Activated naive CD4-positive, alpha-beta T cell treated with anti-CD3 and anti-CD28 coated beads, Interleukin-2, amount 50 U/mL, for 16 hours (primary cell): ENCODE data around the gene PTK6.
"Not testable (repeated sequence)": the region's sequence is repeated elsewhere in the genome, so short reads cannot be mapped to it uniquely, and the experiment has no call there.

Experiments
- DNase-seq: peaks from one replicate; pipeline ENCODE4 v3.0.0-alpha.2; 2020

PTK6 gene

GRCh38 chr20:63568986-63569949 lies 32.1 kb upstream of the PTK6 start:
- no peak for DNase-seq

DNA sequence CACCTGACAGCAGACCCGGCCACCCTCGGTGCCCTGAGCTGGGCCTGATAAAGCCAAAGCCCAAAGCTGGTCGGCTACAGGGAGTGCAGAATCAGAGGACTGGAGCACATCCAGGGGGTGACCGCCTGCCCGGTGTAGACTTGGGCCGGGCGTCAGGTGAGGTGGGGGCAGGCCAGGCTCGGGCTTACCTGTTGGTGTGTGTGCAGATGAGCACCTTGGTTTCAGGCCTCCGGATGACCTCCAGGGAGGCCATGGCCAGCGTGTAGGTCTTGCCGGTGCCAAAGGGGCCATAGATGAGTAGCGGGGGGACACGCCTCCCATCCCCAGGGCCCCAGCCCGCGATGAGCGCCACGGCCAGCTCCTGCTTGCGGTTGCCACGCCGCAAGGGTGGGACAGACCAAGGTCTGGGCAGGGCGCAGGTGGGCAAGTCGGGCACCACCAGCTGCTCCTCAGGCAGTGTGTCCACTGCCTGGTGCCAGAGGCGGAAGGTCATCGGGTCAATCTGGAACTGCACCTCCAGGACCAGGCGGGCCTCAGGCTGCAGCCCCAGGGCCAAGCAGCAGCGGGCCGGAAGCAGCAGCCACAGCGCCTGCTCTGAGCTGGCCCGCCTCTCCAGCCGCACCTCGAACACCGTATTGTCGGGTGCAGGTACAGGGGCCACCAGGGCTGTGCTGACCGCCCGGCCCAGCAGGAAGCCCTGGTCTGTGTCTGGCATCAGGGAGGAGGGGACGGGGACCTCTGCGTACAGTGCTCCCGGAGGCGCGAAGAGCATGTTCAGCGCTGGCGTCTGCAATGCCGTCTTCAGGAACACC lies 31.2 kb upstream of the PTK6 start:
- DNase-seq: no peak

DNA sequence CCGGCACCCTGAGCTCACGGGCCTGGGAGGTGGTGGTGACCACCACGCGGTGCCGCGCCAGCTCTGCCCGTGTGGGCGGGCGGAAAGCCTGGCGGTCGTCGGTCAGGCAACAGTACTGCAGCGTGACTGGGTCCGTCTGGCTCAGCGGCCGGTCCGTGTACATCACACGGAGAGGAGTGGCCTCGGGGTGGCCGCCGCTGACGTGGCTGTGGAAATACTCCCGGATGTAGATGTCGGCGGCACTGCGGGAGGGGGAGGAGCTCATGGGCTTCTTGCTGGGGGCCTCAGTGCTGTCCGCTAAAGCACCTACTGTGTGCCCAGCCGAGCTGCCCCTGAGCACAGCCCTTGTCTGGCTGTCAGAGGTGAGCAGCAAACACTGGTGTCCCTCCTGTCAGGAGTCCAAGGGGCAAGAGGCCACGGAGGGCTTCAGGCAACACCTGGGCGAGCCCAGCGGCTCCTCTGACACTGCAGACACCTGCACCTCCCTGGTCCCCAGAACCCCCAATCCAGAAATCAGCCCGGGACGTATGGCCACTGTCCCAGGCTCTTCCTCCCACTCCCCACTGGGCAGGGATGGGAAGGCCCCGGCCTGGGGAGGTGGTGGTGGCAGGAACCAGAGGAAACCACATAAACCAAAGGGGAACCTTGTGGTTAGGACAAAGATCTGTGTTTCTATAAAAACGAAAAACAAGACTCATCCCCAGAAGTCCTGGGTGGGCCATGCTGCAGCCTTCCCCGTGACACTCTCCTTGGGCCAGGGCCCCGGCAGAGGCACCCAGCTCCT lies 30.4 kb upstream of the PTK6 start:
- peak; percentile 33 for DNase-seq

DNA sequence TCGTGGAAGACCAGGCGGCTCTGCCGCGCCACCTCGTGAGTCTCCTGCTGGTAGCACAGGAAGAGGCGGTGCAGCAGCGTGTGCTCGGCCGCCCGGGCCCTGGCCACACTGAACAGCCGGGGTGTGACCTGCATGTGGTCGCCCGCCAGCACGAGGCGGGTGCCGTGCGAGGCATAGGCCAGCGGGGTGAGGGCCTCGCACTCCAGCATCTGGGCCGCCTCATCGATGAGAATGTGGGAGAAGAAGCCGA lies 29.9 kb upstream of the PTK6 start:
- DNase-seq: no peak

DNA sequence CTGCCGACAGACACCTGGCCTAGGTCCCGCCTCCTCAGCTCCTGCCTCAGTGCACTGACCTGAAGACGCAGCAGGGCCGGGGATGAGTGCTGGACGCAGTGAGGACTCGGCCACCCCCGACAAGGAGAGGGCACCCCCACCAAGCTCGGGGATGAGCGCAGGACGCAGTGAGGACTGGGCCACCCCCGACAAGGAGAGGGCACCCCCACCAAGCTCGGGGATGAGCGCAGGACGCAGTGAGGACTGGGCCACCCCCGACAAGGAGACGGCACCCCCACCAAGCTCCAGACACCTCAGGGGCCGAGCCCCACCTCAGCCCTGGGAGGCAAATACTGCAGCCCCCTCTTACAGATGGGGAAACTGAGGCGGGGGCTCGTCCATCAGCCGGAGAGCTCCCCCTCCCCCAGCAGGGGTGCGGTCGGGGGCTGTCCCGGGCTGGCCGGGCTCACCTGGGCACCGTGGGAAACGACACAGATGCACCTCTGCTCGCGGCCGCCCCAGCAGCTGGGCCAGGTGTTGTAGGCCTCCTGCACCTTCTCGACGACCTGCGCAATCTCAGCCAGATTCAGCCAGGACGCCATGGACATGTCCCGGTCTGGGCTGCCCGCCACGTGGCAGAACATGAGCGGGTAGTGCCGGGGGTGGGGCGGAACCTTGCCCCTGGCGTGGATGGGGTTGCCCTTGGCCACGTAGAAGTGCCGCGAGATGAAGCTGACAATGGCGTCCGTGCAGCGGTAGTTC lies 29.4 kb upstream of the PTK6 start:
- no peak for DNase-seq

DNA sequence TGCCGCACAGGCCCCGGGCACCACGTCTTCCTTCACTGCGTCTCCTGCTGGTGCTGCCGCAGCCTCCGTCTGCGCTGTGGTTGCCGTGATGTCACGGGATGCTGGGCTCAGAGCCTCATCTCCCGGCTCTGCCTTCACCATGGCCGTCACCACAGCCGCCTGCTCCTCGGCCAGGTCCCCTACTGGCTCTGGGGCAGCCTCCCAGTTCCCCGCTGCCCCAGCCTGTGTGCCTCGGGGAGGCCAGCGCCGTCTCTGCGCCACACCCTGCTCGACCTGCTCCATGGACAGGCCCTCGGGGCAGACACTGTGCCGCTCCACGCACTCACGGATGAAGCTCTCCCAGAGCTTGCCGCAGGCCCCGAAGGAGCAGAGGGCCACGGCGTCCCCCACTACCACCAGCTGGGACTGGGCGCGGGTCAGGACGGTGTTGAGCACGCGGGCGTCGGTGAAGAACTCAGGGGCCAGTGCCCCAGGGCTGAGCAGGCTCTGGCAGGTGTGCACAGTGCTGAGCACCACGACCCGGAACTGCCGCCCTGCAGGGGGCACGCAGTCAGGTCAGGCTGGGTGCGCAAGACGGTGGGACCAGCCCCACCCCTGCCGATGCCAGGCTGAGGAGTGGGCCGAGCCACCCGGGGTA lies 28.6 kb upstream of the PTK6 start:
- no peak for DNase-seq

GRCh38 chr20:63565021-63565698 lies 28.0 kb upstream of the PTK6 start:
- no peak for DNase-seq

GRCh38 chr20:63564036-63564810 lies 27.0 kb upstream of the PTK6 start:
- no peak for DNase-seq

DNA sequence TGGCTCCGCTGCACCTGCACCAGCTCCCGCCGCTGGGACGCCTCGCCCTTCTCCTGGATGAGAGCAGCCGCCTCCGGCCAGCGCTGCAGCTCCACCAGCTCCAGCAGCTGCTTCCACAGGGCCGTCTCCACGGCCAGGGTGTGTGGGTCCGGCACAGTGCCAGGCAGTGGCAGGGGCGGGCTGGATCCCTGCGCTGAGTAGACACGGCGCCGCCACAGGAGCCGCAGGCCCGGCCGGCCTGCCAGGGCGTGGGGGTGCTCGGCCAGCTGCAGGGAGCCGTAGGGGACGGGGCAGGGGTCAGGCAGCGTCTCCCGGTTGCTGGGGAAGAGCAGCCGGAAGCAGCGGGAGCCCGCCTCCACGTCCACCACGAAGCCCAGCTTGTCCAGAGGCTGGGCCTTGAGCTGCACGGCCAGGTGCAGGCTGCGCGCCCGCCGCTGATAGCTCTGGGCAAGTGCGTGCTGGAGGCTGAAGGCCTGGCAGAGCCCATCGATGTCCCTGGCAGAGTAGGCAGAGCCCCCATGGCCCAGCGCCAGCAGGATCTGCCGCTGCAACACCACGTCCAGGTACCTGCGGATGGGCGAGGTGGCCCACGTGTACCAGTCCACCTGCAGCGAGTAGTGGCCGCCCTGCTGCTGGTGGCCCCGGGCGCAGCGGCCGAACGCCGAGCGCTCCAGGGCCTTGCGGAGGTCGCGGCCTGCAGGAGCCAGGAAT lies 26.2 kb upstream of the PTK6 start:
- no peak for DNase-seq

DNA sequence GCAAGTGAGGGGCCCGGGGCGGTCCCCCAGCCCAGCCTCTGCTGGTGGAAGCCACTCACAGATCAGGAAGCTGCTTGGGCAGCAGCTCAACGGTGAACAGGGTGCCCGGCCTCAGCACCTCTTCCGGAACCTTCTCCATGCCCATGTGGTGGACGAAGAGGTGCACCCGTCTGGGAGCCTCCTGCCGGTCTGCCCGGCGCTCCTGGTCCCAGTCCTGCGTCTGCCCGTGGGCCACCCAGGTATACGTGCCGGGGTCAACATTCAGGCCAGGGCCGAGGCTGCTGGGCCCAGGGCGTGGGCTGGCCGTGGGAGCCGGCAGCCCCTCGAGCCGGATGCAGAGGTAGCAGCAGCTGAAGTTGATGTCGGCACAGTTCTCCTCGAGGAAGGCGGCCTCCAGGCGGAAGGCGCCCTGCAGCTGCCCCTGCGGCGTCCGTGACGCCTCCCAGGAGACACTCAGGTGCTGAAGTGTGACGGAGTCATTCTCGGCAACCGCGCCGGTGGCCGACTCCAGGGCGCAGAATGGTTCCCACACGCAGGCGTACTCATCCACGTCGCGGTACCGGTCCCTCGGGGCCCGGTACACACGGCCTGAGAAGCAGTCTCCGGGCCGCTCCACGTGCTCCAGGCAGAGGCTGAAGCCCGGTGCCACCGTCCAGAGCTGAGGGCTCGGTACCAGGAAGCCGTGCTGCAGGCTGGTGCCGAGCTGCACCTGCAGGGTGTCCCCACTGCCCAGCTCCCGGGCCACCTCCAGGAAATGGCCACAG lies 25.5 kb upstream of the PTK6 start:
- DNase-seq: no peak

- no peak for DNase-seq
Measured at GRCh38 chr20:63561624-63562396, 24.6 kb upstream of the PTK6 start.

DNA sequence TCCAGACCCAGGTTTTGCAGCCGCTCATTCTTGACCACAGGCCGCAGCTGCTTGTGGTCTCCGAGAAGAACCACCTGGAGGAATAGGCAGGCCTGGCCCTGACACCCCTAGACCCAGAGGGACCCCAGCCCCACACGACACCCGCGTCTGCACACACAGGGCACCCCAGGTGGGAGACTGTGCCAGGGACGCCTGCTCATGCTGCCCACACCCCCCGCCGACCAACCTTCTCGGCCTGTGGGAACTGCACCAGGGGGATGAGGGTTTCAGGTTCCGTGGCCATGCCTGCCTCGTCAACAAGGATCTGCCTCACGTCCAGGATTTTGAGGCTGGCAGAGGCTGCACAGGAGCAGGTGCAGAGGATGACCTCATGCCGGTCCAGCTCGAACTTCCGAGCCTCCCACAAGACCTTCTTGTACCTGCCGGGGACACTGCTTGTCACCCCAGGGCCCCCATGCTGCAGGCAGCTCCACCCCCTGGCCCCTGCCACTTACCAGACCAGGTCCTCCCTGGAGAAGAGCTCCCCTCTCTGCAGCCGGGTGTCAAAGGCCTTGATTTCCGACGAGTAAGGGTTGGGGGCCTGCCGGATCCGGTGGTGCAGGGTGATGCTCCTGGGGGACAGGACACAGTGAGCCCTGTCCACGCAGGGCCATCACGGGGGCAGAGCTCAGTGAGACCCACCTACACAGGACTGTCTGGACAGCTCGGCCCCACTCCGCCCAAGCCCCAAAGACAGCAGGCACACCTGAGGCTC lies 23.9 kb upstream of the PTK6 start:
- no peak for DNase-seq

GRCh38 chr20:63560333-63560805 lies 23.2 kb upstream of the PTK6 start:
- no peak for DNase-seq

DNA sequence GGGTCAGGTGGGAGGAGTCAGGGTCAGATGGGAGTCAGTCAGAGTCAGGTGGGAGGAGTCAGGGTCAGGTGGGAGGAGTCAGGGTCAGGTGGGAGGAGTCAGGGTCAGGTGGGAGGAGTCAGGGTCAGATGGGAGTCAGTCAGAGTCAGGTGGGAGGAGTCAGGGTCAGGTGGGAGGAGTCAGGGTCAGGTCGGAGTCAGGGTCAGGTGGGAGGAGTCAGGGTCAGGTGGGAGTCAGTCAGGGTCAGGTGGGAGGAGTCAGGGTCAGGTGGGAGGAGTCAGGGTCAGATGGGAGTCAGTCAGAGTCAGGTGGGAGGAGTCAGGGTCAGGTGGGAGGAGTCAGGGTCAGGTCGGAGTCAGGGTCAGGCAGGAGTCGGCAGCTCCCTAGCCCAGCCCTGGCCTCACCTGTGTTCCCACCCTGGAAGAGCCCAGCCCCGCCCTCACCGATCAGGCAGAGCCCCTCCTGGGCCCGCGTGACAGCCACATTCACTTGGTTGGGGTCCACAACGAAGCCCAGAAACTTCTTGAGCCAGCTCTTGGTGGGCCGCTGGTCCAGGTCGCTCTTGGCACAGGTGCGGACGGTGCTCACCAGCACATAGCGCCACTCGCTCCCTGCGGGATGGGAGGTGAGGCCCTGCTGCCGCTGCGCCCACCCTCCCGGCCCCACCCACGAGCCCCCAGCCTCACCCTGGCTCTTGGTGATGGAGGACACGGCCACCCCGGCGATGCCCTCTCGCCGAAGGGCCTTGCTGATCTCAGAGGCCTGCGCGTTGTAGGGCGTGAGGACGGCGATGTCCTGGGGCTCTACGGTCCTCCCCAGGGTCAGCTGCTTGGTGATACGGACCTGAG lies 22.5 kb upstream of the PTK6 start:
- DNase-seq: not testable (repeated sequence)

DNA sequence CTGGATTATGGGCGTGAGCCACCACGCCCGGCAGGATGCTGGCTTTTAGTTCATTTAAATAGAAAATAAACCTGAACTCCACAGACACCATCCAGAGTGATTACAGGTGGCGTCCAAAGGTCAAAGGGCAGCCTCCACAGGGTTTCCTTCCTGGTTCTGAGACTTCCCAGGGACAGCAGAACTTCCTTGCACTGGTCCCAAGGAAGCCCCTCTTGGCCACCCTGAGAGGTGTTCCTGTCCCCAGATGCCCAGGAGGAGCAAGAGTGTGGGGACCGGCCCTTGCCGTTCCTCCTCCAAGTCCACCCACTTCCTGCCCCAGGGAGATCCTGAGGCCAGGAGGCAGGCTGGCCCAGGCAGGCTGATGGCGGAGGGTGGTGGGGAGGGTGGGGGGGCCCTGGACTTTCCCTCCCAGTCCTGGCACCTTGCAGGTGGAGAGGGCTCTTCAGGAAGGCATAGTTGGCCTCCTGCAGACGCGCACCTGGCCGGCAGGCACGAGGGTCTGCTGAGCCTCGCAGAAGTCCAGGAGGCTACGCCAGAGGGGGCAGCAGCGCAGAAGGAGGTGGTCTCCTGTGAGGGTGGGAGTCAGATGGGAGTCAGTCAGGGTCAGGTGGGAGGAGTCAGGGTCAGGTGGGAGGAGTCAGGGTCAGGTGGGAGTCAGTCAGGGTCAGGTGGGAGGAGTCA lies 21.8 kb upstream of the PTK6 start:
- DNase-seq: no peak

GRCh38 chr20:63557481-63557891 lies 20.3 kb upstream of the PTK6 start:
- DNase-seq: no peak
